Mesenchymal stem cell (in vitro differentiated cells and primary cell): Measurements from ENCODE around the gene KLK5.

Experiments
- DNase-seq: peaks from one replicate; pipeline ENCODE4 v3.0.0-alpha.2; 2013
- H2AFZ ChIP-seq: one replicate; pipeline ENCODE4 v1.6.1; 2013; ENCODE audit warnings: low read depth, mild to moderate bottlenecking, control low read depth, inconsistent platforms, low read length, moderate library complexity
- H2AK5ac ChIP-seq: 2 replicates; pipeline ENCODE4 v1.6.1; 2013; ENCODE audit warnings: low read length, moderate library complexity, mild to moderate bottlenecking, inconsistent platforms; ENCODE audit not compliant: severe bottlenecking
- H2BK120ac ChIP-seq: one replicate; pipeline ENCODE4 v1.6.1; 2013; ENCODE audit warnings: low read depth, mild to moderate bottlenecking, inconsistent platforms, low read length, moderate library complexity
- H2BK12ac ChIP-seq, 2 experiments: one replicate each; pipeline ENCODE4 v1.6.1; 2013; ENCODE audit warnings: inconsistent platforms in 2 of 2, low read length in 2 of 2, mild to moderate bottlenecking in 2 of 2, moderate library complexity in 2 of 2, control low read depth in 1 of 2
- H2BK15ac ChIP-seq: one replicate; pipeline ENCODE4 v1.6.1; 2013; ENCODE audit warnings: mild to moderate bottlenecking, low read depth, inconsistent platforms; ENCODE audit not compliant: poor library complexity, severe bottlenecking
- H2BK5ac ChIP-seq: 2 replicates; pipeline ENCODE4 v1.6.1; 2013; ENCODE audit warnings: low read depth, mild to moderate bottlenecking, low read length, control low read depth, inconsistent platforms; ENCODE audit not compliant: poor library complexity, severe bottlenecking
- H3K14ac ChIP-seq, 2 experiments: one replicate each; pipeline ENCODE4 v1.6.1; 2013; ENCODE audit warnings: inconsistent platforms in 2 of 2, low read length in 2 of 2, control low read depth in 1 of 2, mild to moderate bottlenecking in 1 of 2, moderate library complexity in 1 of 2
- H3K18ac ChIP-seq, 2 experiments: one replicate each; pipeline ENCODE4 v1.6.1; 2013; ENCODE audit warnings: inconsistent platforms in 2 of 2, low read length in 2 of 2, control low read depth in 1 of 2, low read depth in 1 of 2, mild to moderate bottlenecking in 1 of 2
- H3K23ac ChIP-seq, 2 experiments: one replicate each; pipeline ENCODE4 v1.6.1; 2013; ENCODE audit warnings: inconsistent platforms in 2 of 2, low read length in 2 of 2, mild to moderate bottlenecking in 2 of 2, moderate library complexity in 2 of 2, control low read depth in 1 of 2
- H3K27ac ChIP-seq: 2 replicates; pipeline ENCODE4 v1.5.1; 2013; ENCODE audit warnings: mild to moderate bottlenecking, moderate library complexity, low read length, control low read depth, inconsistent platforms; ENCODE audit not compliant: poor library complexity, severe bottlenecking
- H3K27me3 ChIP-seq, 2 experiments: 2 replicates each; pipeline versions ENCODE4 v1.6.1 to v1.7.0; 2013; ENCODE audit warnings: low read length in 2 of 2, mild to moderate bottlenecking in 2 of 2, moderate library complexity in 2 of 2, control low read depth in 1 of 2, inconsistent platforms in 1 of 2; ENCODE audit not compliant: control insufficient read depth in 1 of 2, insufficient read depth in 1 of 2
- H3K36me3 ChIP-seq, 2 experiments: 2 replicates each; pipeline versions ENCODE4 v1.6.1 to v1.7.0; 2013; ENCODE audit warnings: low read length in 2 of 2, control low read depth in 1 of 2, inconsistent platforms in 1 of 2, low read depth in 1 of 2, mild to moderate bottlenecking in 1 of 2; ENCODE audit not compliant: insufficient read depth in 2 of 2, control insufficient read depth in 1 of 2
- H3K4ac ChIP-seq, 2 experiments: one replicate each; pipeline ENCODE4 v1.6.1; 2013; ENCODE audit warnings: inconsistent platforms in 2 of 2, low read length in 2 of 2, mild to moderate bottlenecking in 2 of 2, moderate library complexity in 2 of 2, control low read depth in 1 of 2, low read depth in 1 of 2
- H3K4me1 ChIP-seq: 2 replicates; pipeline ENCODE4 v1.6.1; 2013; ENCODE audit warnings: low read depth, low read length, control low read depth; ENCODE audit not compliant: control insufficient read depth, insufficient read depth
- H3K4me2 ChIP-seq: 2 replicates; pipeline ENCODE4 v1.6.1; 2013; ENCODE audit warnings: low read length, mild to moderate bottlenecking, inconsistent platforms; ENCODE audit not compliant: poor library complexity, severe bottlenecking
- H3K4me3 ChIP-seq, 2 experiments: 2 replicates each; pipeline versions ENCODE4 v1.5.1 to v1.7.0; 2013; ENCODE audit warnings: low read length in 2 of 2, mild to moderate bottlenecking in 2 of 2, control low read depth in 1 of 2, low read depth in 1 of 2; ENCODE audit not compliant: insufficient read depth in 1 of 2
- H3K79me1 ChIP-seq: replicated peaks from 2 replicates; pipeline ENCODE4 v1.6.1; 2013; ENCODE audit warnings: mild to moderate bottlenecking, control low read depth, low read length, inconsistent platforms; ENCODE audit not compliant: poor library complexity, severe bottlenecking
- H3K9ac ChIP-seq: 2 replicates; pipeline ENCODE4 v1.7.0; 2013; ENCODE audit warnings: mild to moderate bottlenecking, low read length, moderate library complexity
- H3K9me3 ChIP-seq: 2 replicates; pipeline ENCODE4 v1.7.0; 2013; ENCODE audit warnings: mild to moderate bottlenecking, low read length; ENCODE audit not compliant: control insufficient read depth
- H4K8ac ChIP-seq: one replicate; pipeline ENCODE4 v1.6.1; 2013; ENCODE audit warnings: inconsistent platforms, mild to moderate bottlenecking, low read length, moderate library complexity
- H4K91ac ChIP-seq: one replicate; pipeline ENCODE4 v1.6.1; 2013; ENCODE audit warnings: mild to moderate bottlenecking, low read length, inconsistent platforms
- WGBS: methylation state at CpG from one replicate; pipeline ENCODE4 v1.1.7; 2013; ENCODE audit warnings: mixed read lengths; 5-methylcytosine and 5-hydroxymethylcytosine counted together

KLK5 gene

DNA sequence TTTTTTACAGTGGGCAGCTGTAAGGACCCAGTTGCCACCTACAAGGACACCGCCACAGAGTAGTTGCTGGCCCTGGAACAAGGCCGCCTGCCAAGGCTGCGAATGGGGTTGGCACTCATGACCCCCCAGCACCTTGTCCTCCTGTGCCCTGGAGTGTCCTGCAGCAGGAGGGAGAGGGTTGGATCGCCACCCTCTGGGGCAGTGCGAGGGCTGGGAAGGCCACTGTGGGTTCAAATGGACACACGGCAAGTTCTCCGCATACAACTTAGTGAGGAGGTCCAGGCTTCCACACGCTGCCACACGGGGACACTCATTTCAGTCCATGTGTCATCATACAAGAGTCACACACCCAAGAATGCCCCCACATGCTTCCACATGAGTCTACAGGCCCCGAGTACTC, 47.6 kb upstream of the KLK5 start:
- no peak for DNase-seq
- no peak overlapping the region for H3K14ac ChIP-seq
- H3K4ac ChIP-seq, result no peak overlapping the region
- H3K4me2 ChIP-seq, result no peak overlapping the region
- no peak overlapping the region for H3K27ac ChIP-seq
- H2AFZ ChIP-seq, result no peak overlapping the region
- H2BK15ac ChIP-seq, result no peak overlapping the region
- peaks cover 0 to 46% of the 10 kb centered on the region in 2 experiments for H3K27me3 ChIP-seq
- H3K4me3 ChIP-seq, result no peak overlapping the region
- no peaks in the 10 kb centered on the region for H3K9me3 ChIP-seq
- no peak overlapping the region for H2BK120ac ChIP-seq
- WGBS, result 86% methylated on average over 10 of the region's 10 CpGs
- H2AK5ac ChIP-seq, result no peak overlapping the region
- H3K23ac ChIP-seq, result no peak overlapping the region
- H3K9ac ChIP-seq, result no peak overlapping the region
- no peak overlapping the region for H4K91ac ChIP-seq
- H3K36me3 ChIP-seq, result no peaks in the 10 kb centered on the region
- H4K8ac ChIP-seq, result no peak overlapping the region
- H3K79me1 ChIP-seq, result no peaks in the 10 kb centered on the region
- no peak overlapping the region for H3K18ac ChIP-seq
- H3K4me1 ChIP-seq, result no peaks in the 10 kb centered on the region
- no peak overlapping the region for H2BK5ac ChIP-seq
- no peak overlapping the region for H2BK12ac ChIP-seq

DNA sequence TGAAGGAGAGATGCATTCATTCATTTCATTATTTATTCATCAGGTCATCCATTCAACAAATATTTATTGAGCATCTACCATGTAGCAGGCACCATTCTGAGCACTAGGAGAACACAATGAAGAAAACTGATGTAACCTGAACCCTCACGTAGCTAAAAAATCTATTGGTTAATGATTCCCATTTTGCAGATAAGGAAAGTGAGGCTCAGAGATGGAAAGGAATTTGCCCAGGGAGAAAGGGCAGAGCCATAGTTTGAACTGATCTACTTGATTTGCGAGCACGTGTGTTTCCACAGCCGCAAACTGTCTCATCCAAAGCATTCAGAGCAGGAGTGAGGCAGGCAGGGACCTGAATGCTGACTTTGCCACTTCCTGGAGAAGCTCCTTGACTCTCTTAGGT, 45.8 kb upstream of the KLK5 start:
- H3K9me3 ChIP-seq, result no peaks in the 10 kb centered on the region
- H3K27ac ChIP-seq, result no peak overlapping the region
- no peak overlapping the region for H4K91ac ChIP-seq
- no peak overlapping the region for H3K4ac ChIP-seq
- H3K4me2 ChIP-seq, result no peak overlapping the region
- H3K36me3 ChIP-seq, result no peaks in the 10 kb centered on the region
- no peaks in the 10 kb centered on the region for H3K4me1 ChIP-seq
- no peak overlapping the region for H2AK5ac ChIP-seq
- no peak overlapping the region for H4K8ac ChIP-seq
- no peak overlapping the region for H2BK5ac ChIP-seq
- peaks cover 0 to 38% of the 10 kb centered on the region in 2 experiments for H3K27me3 ChIP-seq
- no peak overlapping the region for H2BK120ac ChIP-seq
- no peaks in the 10 kb centered on the region for H3K79me1 ChIP-seq
- H3K18ac ChIP-seq, result no peak overlapping the region
- no peak overlapping the region for H3K14ac ChIP-seq
- no peak overlapping the region for H3K4me3 ChIP-seq
- no peak overlapping the region for H2BK12ac ChIP-seq
- no peak overlapping the region for H2AFZ ChIP-seq
- 72% methylated on average over 4 of the region's 4 CpGs for WGBS
- no peak for DNase-seq
- H3K9ac ChIP-seq, result no peak overlapping the region
- no peak overlapping the region for H3K23ac ChIP-seq
- no peak overlapping the region for H2BK15ac ChIP-seq

DNA sequence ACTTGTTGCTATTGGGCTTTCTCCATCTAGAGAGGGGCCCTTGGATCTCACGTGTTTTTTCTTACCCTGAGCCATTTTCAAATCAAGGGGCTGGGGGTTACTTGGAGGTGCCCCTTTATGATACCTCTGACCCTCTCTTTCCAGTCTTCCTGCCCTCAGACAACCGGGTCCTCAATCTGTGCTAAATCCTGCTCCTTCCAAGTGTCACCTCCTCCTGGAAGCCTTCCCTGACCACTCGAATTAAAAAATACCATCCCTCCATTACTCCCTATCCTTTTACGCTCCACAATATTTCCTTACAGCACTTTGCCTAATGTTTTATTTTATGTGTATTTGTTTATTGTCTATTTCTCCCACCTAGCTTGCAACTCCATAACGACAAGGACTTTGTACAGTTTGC, 45.2 kb upstream of the KLK5 start:
- H3K79me1 ChIP-seq, result no peaks in the 10 kb centered on the region
- H3K14ac ChIP-seq, result no peak overlapping the region
- H3K4me3 ChIP-seq, result no peak overlapping the region
- peaks cover 0 to 37% of the 10 kb centered on the region in 2 experiments for H3K27me3 ChIP-seq
- no peak overlapping the region for H3K4ac ChIP-seq
- no peak overlapping the region for H2AFZ ChIP-seq
- H2AK5ac ChIP-seq, result no peak overlapping the region
- H4K91ac ChIP-seq, result no peak overlapping the region
- H2BK5ac ChIP-seq, result no peak overlapping the region
- no peak overlapping the region for H3K4me2 ChIP-seq
- H3K9me3 ChIP-seq, result no peaks in the 10 kb centered on the region
- no peak overlapping the region for H3K18ac ChIP-seq
- no peak overlapping the region for H3K27ac ChIP-seq
- no peaks in the 10 kb centered on the region for H3K4me1 ChIP-seq
- no peak overlapping the region for H2BK15ac ChIP-seq
- no peak for DNase-seq
- no peak overlapping the region for H4K8ac ChIP-seq
- H2BK120ac ChIP-seq, result no peak overlapping the region
- H2BK12ac ChIP-seq, result no peak overlapping the region
- no peaks in the 10 kb centered on the region for H3K36me3 ChIP-seq
- H3K23ac ChIP-seq, result no peak overlapping the region
- WGBS, result 70% methylated on average over 3 of the region's 5 CpGs
- no peak overlapping the region for H3K9ac ChIP-seq

DNA sequence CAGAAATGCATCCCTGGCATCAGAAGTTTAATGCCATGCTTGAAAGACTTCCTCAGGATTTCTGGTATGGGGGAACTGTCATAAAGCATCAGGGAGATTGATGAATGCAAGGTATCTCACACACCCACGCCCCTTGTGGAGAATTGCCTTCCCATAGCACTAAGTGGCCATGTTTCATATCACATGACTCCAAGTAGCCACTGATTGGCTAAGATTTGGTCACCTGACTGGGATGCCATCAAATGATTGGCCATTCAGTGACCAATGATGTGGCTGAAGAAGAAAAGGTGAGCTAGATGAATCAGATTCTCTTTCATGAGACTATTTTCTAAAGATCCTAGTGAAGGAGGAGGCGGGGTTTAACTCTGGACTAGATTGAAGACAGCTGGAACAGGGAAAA, 41.3 kb upstream of the KLK5 start:
- Histone ChIP-seq H3K4me2 (no peak overlapping the region), H3K4me1 (no peaks in the 10 kb centered on the region), H2BK120ac (no peak overlapping the region), H3K27me3 (peaks cover 0 to 11% of the 10 kb centered on the region in 2 experiments), H3K18ac (no peak overlapping the region), H3K27ac (no peak overlapping the region), H3K4ac (no peak overlapping the region), H3K14ac (no peak overlapping the region), H2AK5ac (no peak overlapping the region), H4K91ac (no peak overlapping the region), H2AFZ (no peak overlapping the region), H3K9me3 (no peaks in the 10 kb centered on the region), H3K4me3 (no peak overlapping the region), H2BK15ac (no peak overlapping the region), H2BK5ac (no peak overlapping the region), H2BK12ac (no peak overlapping the region), H3K79me1 (no peaks in the 10 kb centered on the region), H3K36me3 (no peaks in the 10 kb centered on the region), H4K8ac (no peak overlapping the region), H3K23ac (no peak overlapping the region), H3K9ac (no peak overlapping the region)
- DNase-seq, result no peak
- 26% methylated on average over 2 of the region's 2 CpGs for WGBS
